ENCODE data around the gene IFNG. TPM values are rescaled to one million over a fixed set of nuclear protein-coding genes. Genes with fewer than 3 reads are reported as not detected.
"Not testable (repeated sequence)": the region's sequence is repeated elsewhere in the genome, so short reads cannot be mapped to it uniquely, and the experiment has no call there.

Gene IFNG
- not detected for polyA plus RNA-seq (ENCODE audit: insufficient read length)
- long read RNA-seq, donor 1: 0 reads
- long read RNA-seq, donor 2: 0 reads
- long read RNA-seq, donor 3: 0 reads
- long read RNA-seq, donor 4: 0 reads
- long read RNA-seq, donor 5: 0 reads
- long read RNA-seq, donor 6: 0 reads
- long read RNA-seq, donor 7: 0 reads
- long read RNA-seq, donor 8: 0 reads

- DNase-seq: no peak
Measured at GRCh38 chr12:68159681-68160304, at the start of gene IFNG. Gene IFNG (minus strand): TSS chr12:68159740. CDS start chr12:68159615, 125 bp downstream.

- DNase-seq: not testable (repeated sequence)
Measured at GRCh38 chr12:68209048-68209728, 49.6 kb upstream of the IFNG start.

GRCh38 chr12:68207276-68207675 is 47.7 kb upstream of the IFNG start:
- DNase-seq: no peak

DNA sequence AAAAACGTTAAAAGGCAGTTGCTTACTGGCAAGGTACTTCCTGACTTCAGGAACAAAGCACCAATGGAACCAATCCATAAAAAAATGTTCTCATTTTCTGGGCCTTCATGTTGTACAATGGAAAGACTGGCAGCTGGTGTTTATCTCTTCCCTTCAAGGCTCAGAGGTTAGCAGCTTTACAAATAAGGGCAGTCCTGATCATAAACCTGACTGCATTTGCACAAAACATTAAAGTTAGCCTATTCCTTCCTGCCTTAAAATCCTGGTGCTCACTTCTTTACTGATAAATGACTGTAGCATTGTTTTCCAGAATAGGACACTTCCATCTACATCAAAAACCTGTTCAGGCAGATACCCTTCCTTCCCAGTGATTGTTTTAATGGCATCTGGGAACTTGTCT is 46.9 kb upstream of the IFNG start:
- no peak for DNase-seq

GRCh38 chr12:68203460-68203875 is 43.9 kb upstream of the IFNG start:
- DNase-seq: no peak

- no peak for DNase-seq
Measured at GRCh38 chr12:68200854-68201253, 41.3 kb upstream of the IFNG start.

GRCh38 chr12:68199127-68199526 is 39.6 kb upstream of the IFNG start:
- DNase-seq: no peak

- no peak for DNase-seq
Measured at GRCh38 chr12:68198507-68199086, 39.1 kb upstream of the IFNG start.

- no peak for DNase-seq
Measured at GRCh38 chr12:68190301-68190700, 30.8 kb upstream of the IFNG start.

GRCh38 chr12:68189821-68190242 is 30.3 kb upstream of the IFNG start:
- no peak for DNase-seq

GRCh38 chr12:68185598-68185997 is 26.1 kb upstream of the IFNG start:
- DNase-seq: no peak

DNA sequence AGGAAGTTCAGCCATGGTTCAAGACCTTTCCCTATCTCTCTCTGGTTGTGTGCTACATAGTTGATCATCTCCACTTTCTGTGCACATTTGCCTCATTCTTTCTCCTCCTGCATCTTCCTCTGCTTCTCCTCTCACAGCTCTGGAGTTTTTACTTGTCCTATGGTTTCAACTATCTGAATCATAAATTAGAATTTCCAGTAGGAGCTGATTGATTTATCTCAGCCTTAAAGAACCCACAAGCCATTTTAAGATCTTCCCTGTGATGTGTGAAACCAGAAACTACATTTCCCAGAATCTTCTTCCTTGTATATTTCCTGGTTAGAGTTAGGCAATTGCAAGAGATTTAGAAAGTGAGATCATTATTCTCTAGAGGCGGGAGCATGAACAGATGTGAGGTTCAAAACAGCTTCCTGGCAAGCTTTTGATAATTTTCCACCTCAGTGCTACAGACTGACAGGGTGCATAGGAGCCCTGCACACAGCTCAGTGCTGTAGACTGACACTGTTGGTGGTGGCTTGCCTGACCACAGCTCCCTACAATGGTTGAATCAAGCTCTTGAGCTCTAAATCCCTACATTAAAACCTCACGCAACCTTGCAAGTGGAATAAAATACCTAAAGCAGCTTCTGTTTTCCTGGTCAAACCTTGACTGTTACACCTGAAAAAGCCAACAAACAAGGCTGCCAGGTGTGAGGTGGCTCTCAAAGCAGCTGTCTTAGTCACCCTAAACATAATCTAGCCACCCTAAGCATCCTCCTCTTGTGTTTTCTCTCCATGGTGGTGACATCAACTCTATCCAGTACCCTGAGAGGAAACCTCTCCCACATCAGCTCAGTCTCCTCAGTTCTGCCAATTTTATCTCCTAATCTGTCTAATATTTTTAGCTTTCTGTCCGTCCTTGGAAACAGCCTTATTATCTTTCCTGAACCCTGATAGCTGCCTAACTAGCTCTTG is 21.5 kb upstream of the IFNG start:
- DNase-seq: peak; percentile 1

DNA sequence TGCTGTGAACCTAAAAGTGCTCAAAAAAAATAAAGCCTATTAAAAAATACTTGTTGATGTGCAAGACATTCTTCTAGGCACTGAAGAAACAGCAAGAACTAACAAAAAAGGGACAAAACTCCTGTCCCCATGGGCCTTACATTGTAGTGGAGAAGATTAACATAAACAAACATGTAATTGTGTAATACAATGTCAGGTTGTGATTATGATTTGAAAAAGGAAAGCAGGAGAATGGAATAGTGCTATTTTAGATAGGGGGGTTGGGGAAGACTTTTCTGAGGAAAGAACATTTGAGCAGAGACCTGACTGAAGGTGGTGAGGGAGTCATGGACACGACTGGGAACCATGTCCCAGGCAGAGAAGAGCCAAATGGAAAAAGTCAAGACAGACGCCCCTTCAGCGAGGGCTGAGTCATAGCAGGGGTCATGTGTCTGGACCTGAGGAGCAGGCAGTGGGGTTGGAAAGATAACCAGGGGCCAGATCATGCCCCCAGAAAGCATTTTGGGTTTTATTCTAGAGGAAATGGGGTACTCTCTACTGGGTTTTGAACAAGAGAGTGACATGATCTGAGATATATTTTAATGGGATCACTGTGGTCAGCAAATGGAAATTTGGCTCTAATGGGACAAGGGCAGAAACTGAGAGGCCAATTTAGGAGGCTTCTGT is 19.4 kb upstream of the IFNG start:
- DNase-seq: no peak

- no peak for DNase-seq
Measured at GRCh38 chr12:68178184-68178583, 18.6 kb upstream of the IFNG start.

- no peak for DNase-seq
Measured at GRCh38 chr12:68177562-68177961, 18.0 kb upstream of the IFNG start.

DNA sequence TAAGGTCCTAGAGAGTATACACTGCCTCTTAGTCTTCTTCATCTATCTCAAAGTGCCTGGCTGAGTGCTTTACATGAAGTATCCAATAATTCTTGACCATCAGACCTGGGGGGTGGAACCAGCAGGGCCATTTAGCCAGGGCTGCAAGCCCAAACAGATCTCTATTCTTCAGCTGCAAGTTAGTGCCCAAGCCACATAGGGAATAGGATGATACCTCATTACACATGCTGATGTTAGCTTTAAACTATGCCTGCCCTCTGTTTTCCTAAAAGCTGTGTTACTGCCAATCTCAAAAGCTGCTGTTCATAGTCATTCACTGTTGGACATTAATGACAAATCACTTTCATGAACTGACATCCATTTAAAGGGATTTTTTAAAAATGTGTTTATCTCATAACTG is 16.7 kb upstream of the IFNG start:
- no peak for DNase-seq

DNA sequence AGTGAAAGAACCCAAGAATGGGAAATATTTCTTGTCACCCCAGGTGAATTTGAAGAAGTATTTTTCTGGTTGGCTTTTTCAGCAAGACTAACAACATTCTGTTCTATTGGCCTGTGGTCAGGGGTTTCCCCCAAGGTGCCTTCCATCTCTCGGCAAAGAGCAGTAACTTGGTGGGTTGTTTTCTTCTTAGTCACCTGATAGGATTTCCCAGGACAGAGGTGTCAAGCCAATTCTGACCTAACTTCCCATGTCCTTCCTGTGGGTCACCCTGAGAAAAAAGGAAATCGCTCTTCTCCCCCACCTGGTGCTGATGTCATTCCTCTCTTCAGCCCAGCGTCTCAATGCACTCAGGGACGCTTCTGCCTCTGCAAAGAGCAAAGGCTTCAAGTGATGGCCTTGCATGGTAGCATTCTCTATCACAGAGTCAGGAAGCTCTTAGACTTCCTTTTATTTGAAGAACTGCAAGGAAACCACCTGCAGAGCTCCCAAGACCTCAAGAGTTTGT is 16.1 kb upstream of the IFNG start:
- no peak for DNase-seq

GRCh38 chr12:68174761-68175160 is 15.2 kb upstream of the IFNG start:
- not testable (repeated sequence) for DNase-seq

GRCh38 chr12:68173792-68174191 is 14.3 kb upstream of the IFNG start:
- DNase-seq: no peak

GRCh38 chr12:68170726-68171125 is 11.2 kb upstream of the IFNG start:
- no peak for DNase-seq

GRCh38 chr12:68169213-68169889 is 9.8 kb upstream of the IFNG start:
- DNase-seq: no peak

All from left kidney (tissue), 8 donors.